Mammary epithelial cell (primary cell): Measurements from ENCODE around the gene SH2D6.

Experiments used
- EZH2 ChIP-seq: IDR thresholded peaks from 2 replicates; pipeline ENCODE4 v1.6.1; 2012; ENCODE audit warnings: low read length, inconsistent platforms, borderline replicate concordance
- TF ChIP-seq, protein P1 (sequence below), 2 donors: IDR thresholded peaks in 1 of 2; conservative IDR thresholded peaks in 1 of 2; 2 replicates each; pipeline ENCODE4 v1.5.1; 2011 to 2012; ENCODE audit warnings: inconsistent platforms in 2 of 2, low read length in 2 of 2, mild to moderate bottlenecking in 2 of 2, control low read depth in 1 of 2, low read depth in 1 of 2; ENCODE audit not compliant: insufficient read depth in 1 of 2; ENCODE audit errors: extremely low read depth in 1 of 2

DNA sequence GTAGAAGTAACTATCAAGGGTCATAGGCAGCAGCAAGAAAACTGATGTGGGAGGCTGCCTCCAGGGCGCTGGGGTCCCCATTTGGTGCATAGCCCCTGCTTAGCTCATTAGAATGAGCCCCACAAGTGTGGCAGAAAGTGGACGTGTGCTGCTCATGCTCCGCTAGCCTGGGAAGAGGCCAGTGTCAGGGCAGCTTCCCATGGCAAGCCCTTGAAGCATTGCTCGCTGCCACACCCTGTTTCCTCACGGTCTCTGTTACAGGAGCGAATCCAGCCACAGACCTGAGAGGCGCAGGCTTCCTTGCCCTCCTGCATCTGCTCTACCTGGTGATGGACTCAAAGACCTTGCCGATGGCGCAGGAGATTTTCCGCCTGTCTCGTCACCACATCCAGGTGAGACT lies 41.4 kb upstream of the SH2D6 start:
- TF ChIP-seq, protein P1, sequence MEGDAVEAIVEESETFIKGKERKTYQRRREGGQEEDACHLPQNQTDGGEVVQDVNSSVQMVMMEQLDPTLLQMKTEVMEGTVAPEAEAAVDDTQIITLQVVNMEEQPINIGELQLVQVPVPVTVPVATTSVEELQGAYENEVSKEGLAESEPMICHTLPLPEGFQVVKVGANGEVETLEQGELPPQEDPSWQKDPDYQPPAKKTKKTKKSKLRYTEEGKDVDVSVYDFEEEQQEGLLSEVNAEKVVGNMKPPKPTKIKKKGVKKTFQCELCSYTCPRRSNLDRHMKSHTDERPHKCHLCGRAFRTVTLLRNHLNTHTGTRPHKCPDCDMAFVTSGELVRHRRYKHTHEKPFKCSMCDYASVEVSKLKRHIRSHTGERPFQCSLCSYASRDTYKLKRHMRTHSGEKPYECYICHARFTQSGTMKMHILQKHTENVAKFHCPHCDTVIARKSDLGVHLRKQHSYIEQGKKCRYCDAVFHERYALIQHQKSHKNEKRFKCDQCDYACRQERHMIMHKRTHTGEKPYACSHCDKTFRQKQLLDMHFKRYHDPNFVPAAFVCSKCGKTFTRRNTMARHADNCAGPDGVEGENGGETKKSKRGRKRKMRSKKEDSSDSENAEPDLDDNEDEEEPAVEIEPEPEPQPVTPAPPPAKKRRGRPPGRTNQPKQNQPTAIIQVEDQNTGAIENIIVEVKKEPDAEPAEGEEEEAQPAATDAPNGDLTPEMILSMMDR (conservative IDR thresholded peaks at IDR 0.05 in 1 of 2, IDR thresholded peaks at IDR 0.05 in 1 of 2; ENCODE audit: extremely low read depth in 1 of 2, insufficient read depth in 1 of 2, low read depth in 1 of 2, low read length in 2 of 2), result no peak
- no peak for TF ChIP-seq EZH2
